Testis (tissue), 2 donors: ENCODE measurements around the gene CRYM.

Source experiments
- CTCF ChIP-seq, 3 experiments: fragments of 450-650 bp in 2 of 3; fragments of 200-600 bp in 1 of 3; sonication (generic) in 1 of 3; IDR thresholded peaks; one replicate each; pipeline ENCODE4 v1.5.1; 2016 to 2019; ENCODE audit warnings: antibody characterized with exemption in 3 of 3, mild to moderate bottlenecking in 2 of 3, moderate library complexity in 1 of 3
- POLR2A ChIP-seq: fragments of 450-650 bp; IDR thresholded peaks from one replicate; pipeline ENCODE4 v1.6.1; 2017; ENCODE audit warnings: antibody characterized with exemption, mild to moderate bottlenecking, moderate library complexity

DNA sequence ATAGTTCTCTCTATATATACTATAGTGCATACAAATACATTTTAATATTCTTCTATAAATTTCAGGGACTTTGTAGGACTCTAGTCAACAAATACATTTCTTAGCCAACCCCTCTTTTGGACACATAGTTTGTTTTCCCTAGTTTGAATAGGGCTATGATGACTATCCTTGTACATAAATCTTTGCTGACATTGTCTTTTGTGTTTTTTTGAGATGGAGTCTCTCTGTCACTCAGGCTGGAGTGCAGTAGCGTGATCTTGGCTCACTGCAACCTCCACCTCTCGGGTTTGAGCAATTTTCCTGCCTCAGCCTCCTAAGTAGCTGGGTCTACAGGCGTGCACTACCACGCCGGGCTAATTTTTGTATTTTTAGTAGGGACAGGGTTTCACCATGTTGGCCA lies 41.3 kb downstream of the CRYM start:
- no peak for TF ChIP-seq CTCF (IDR thresholded peaks at IDR 0.05)
- TF ChIP-seq POLR2A = no peak
